DMS53 treated with DMSO at 0.1 percent for 48 hours (cell line): Measurements from ENCODE around the gene SULF2.

Experiments used
- DNase-seq: peaks from one replicate; lab custom pipeline; 2025; ENCODE audit not compliant: unreplicated experiment; lab: John Stamatoyannopoulos, UW

Gene SULF2

GRCh38 chr20:47670913-47671312 is 114.4 kb downstream of the SULF2 start:
- DNase-seq, result no peak

DNA sequence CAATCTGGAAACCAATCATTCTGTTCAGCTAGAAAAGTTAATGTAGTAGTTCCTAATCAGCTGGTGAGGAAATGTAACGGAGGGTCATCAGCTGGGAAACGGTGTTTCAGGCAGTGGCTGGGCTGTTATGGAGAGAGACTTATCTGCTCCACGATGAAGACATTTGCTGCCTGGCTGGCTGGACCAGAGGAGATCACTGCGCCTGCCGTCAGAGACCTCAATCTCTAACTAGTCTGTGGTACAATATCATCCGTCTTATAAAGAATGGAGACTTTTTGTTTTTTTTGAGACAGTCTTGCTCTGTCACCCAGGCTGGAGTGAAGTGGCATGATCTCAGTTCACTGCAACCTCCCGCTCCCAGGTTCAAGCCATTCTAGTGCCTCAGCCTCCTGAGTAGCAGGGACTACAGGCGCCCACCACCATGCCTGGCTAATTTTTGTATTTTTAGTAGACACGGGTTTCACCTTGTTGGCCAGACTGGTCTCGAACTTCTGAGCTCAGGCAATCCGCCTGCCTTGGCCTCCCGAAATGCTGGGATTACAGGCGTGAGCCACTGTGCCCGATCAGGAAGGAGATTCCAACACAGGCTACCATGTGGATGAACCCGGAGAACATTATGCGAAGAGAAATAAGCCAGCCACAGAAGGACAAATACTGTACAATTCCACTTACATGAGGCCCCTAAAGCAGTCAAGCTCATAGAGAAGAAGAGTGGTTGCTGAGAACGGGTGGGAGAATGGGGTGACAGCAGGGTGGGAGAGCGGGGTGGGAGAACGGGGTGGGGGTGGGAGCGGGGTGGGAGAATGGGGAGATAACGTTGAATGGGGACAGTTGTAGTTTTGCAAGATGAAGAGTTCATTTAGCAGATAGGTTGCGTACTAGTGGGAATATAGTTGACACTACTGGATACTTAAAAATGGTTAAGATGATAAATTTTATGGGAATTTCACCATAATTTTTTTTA is 115.1 kb downstream of the SULF2 start:
- DNase-seq, result no peak

DNA sequence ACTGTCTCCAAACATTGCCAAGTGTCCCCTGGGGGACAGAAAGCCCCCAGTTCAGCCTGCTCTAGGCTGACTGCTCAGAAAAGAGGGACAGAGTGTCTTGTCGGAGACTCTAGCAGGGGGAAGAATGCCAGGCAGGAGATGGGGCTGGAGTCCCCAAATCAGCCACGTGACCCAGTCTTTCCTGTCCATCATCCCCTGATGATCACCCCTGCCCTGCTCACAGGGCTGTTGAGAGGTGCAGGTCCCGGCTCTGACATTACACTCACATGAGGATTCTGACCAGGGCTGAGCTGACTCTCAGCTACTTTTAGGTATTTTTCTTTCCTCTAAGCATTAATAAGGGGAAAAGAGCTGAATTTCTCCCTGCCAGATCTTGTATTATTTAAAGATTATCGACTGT is 115.8 kb downstream of the SULF2 start:
- DNase-seq, result no peak

GRCh38 chr20:47669152-47669425 is 116.2 kb downstream of the SULF2 start:
- no peak for DNase-seq

- DNase-seq, result no peak
Measured at GRCh38 chr20:47668313-47669151, 116.7 kb downstream of the SULF2 start.

- no peak for DNase-seq
Measured at GRCh38 chr20:47667531-47668312, 117.6 kb downstream of the SULF2 start.

- no peak for DNase-seq
Measured at GRCh38 chr20:47667086-47667485, 118.2 kb downstream of the SULF2 start.

- no peak for DNase-seq
Measured at GRCh38 chr20:47666304-47666703, 119.0 kb downstream of the SULF2 start.

- DNase-seq, result no peak
Measured at GRCh38 chr20:47665221-47665991, 119.9 kb downstream of the SULF2 start.

GRCh38 chr20:47664744-47665143 is 120.5 kb downstream of the SULF2 start:
- no peak for DNase-seq

- no peak for DNase-seq
Measured at GRCh38 chr20:47664068-47664437, 121.2 kb downstream of the SULF2 start.

DNA sequence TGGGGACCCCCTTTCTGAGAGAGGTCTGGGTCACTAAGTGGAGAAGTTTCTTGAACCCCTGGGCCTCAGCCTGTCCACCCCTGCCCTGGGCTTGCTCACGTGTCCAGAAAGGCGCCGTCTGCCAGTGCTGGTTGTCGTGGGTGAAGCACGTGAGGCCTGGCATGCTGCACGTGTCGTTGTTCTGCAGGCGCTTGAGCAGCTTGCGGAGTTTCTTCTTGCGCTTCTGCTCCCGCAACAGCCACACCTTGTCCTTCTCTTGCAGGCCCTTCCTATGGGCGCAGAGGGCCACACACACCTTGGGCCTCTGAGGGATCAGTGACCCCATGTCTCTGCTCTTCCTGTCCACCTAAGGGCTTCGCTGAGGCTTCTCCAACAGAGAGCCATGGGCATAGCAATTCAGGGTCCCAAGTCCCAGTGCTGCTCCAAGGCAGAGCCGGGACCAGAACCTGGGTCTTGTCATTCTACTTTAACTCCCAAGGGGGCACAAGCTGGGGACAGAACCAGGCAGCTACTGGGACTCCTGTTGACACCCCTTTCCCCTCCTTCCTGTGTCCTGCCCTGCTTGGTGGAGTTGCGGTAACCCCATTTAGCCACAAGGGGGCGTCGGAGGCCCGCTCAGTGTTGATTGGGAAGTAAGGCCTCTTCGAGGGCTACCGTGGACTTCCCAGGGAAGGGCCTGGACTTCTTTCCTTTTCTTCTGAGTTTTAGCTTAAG is 121.8 kb downstream of the SULF2 start:
- DNase-seq, result peak; percentile 46

GRCh38 chr20:47662483-47663353 is 122.6 kb downstream of the SULF2 start:
- DNase-seq, result no peak

GRCh38 chr20:47661714-47662113 is 123.6 kb downstream of the SULF2 start:
- no peak for DNase-seq

GRCh38 chr20:47660983-47661700 is 124.1 kb downstream of the SULF2 start:
- DNase-seq, result no peak

- DNase-seq, result no peak
Measured at GRCh38 chr20:47660602-47660905, 124.7 kb downstream of the SULF2 start.

- no peak for DNase-seq
Measured at GRCh38 chr20:47659904-47660601, 125.2 kb downstream of the SULF2 start.

- no peak for DNase-seq
Measured at GRCh38 chr20:47656318-47656717, 129.0 kb downstream of the SULF2 start.
